Sigmoid colon (tissue), 7 donors: ENCODE results near the gene CFAP44. TPM values are rescaled to one million over a fixed set of nuclear protein-coding genes. Genes with fewer than 3 reads are reported as not detected.
"Not testable (repeated sequence)": the region's sequence is repeated elsewhere in the genome, so short reads cannot be mapped to it uniquely, and the experiment has no call there.

Experiments used
- DNase-seq: peaks from one replicate; pipeline ENCODE4 v3.0.0-alpha.2; 2019
- H3K27ac ChIP-seq, 4 donors: fragments of 200-600 bp; sonication (generic); one replicate each; pipeline ENCODE4 v1.5.1; 2016 to 2019; ENCODE audit warnings: mild to moderate bottlenecking in 1 of 4
- H3K27me3 ChIP-seq, 3 donors: fragments of 200-600 bp; sonication (generic); one replicate each; pipeline ENCODE4 v1.5.1; 2019; ENCODE audit warnings: mild to moderate bottlenecking in 1 of 3
- H3K36me3 ChIP-seq, 4 donors: fragments of 200-600 bp; sonication (generic); one replicate each; pipeline ENCODE4 v1.5.1; 2016 to 2019
- H3K4me1 ChIP-seq, 4 donors: fragments of 200-600 bp; sonication (generic); one replicate each; pipeline ENCODE4 v1.5.1; 2017 to 2019
- H3K4me3 ChIP-seq, 4 donors: fragments of 200-600 bp; sonication (generic); one replicate each; pipeline ENCODE4 v1.5.1; 2017 to 2019; ENCODE audit warnings: mild to moderate bottlenecking in 2 of 4, moderate library complexity in 1 of 4
- H3K9me3 ChIP-seq, 4 donors: fragments of 200-600 bp in 3 of 4; sonication (generic) in 3 of 4; one replicate each; pipeline versions ENCODE4 v1.5.1 to v1.6.1; 2013 to 2019
- EP300 ChIP-seq, 4 donors: sonication (generic); formaldehyde crosslinking; IDR thresholded peaks; one replicate each; pipeline ENCODE4 v1.6.1; 2017; ENCODE audit warnings: antibody characterized with exemption in 4 of 4
- POLR2A ChIP-seq, 2 donors: fragments of 450-650 bp; IDR thresholded peaks; one replicate each; pipeline ENCODE4 v1.6.1; 2016; ENCODE audit warnings: antibody characterized with exemption in 2 of 2, mild to moderate bottlenecking in 2 of 2, moderate library complexity in 2 of 2
- POLR2AphosphoS5 ChIP-seq, 4 donors: sonication (generic); formaldehyde crosslinking; IDR thresholded peaks; one replicate each; pipeline ENCODE4 v1.6.1; 2017; ENCODE audit warnings: antibody characterized with exemption in 4 of 4
- WGBS, 2 donors: extraction: QIAGEN DNeasy Blood & Tissue Kit; methylation state at CpG; one replicate each; pipeline ENCODE4 v1.1.7; 2013; 5-methylcytosine and 5-hydroxymethylcytosine counted together
- intact Hi-C: fragments of 100-400 bp; cut with DNase I; formaldehyde crosslinking; loops from one replicate; pipeline ENCODE4 v1.15.1; 2023
- polyA plus RNA-seq, 3 donors: library from polyadenylated mRNA; stranded (reverse); fragments of 200-250 nt; gene quantifications; one replicate each; pipeline ENCODE4 v1.2.3, GENCODE V29; 2013
- total RNA-seq, 4 donors: library from RNA; depleted of rRNA; stranded (reverse); fragments of >200 nt; gene quantifications; one replicate each; pipeline ENCODE4 v1.1.0, GENCODE V29; 2016
- TF ChIP-seq, protein P1 (sequence below), 4 experiments: fragments of 450-650 bp in 3 of 4; fragments of 200-600 bp in 1 of 4; IDR thresholded peaks; one replicate each; pipeline ENCODE4 v1.5.1; 2016 to 2019; ENCODE audit warnings: antibody characterized with exemption in 4 of 4, mild to moderate bottlenecking in 3 of 4, moderate library complexity in 2 of 4
- donor health status: healthy with polysubstance abuse.
- donor health status: Bipolar disorder and iron deficiency.
- donor health status: healthy.

Gene CFAP44
- total RNA-seq: 1 to 10 TPM; 4.3 to 9.7 (median 5.2) TPM
- 1 to 10 TPM; 2.5 to 5.4 (median 4.2) TPM for polyA plus RNA-seq

DNA sequence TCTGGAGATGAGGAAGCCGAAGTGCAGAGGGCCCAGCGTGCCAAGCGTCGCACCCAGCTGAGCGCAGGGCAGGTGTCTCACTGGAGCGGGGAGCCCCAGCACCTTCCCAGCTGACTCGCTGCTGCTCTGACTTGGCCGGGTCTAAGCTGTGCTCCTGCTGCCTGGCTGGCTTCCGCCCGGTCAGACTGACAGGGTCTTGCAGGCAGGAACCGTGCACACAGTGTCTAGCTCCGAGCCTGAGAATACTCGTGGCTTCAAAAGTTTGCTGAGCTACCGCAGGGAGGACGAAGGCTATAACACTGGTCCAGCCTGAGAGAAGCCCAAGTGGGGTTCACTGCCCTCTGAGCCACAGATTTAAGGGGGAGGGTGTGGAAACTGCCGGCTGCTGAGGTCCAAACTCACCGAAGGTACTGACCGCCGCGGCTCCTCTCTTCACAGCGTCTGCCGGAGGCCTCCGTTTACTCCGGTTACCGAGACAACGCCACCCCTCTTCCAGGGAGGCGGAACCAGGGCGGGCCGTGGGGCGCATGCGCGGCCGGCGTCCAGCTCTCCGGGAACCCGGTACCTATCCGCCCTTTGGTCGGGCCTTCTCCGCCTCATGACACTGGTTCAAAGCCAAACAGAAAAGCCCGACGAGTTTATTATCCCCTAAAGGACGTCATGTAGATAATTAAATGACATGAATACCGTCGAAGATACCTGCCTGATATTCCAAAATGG lies at the start of gene CFAP44:
Gene CFAP44, minus strand, starts transcription at position 443 of the 720 bp plus-strand sequence. CDS start 7,829 bp downstream, outside the sequence.
- 42 to 69% methylated on average over 44 of the region's 44 CpGs for whole genome bisulfite sequencing, 2 donors
- H3K27ac ChIP-seq: peak within 1 kb of the TSS in 3 of 4 donors; percentile 4 to 28 (median 18)
- peak; percentile 89 for DNase-seq

GRCh38 chr3:113485161-113485609 lies 43.9 kb upstream of the CFAP44 start:
- Histone ChIP-seq H3K9me3 (no peaks in the 10 kb centered on the region), H3K4me3 (no peak overlapping the region), H3K36me3 (peaks cover 0 to 14% (median 5%) of the 10 kb centered on the region in 4 donors), H3K27me3 (no peaks in the 10 kb centered on the region), H3K27ac (no peak overlapping the region), H3K4me1 (no peaks in the 10 kb centered on the region)
- no peak for TF ChIP-seq POLR2A (IDR thresholded peaks at IDR 0.05)
- TF ChIP-seq, protein P1, sequence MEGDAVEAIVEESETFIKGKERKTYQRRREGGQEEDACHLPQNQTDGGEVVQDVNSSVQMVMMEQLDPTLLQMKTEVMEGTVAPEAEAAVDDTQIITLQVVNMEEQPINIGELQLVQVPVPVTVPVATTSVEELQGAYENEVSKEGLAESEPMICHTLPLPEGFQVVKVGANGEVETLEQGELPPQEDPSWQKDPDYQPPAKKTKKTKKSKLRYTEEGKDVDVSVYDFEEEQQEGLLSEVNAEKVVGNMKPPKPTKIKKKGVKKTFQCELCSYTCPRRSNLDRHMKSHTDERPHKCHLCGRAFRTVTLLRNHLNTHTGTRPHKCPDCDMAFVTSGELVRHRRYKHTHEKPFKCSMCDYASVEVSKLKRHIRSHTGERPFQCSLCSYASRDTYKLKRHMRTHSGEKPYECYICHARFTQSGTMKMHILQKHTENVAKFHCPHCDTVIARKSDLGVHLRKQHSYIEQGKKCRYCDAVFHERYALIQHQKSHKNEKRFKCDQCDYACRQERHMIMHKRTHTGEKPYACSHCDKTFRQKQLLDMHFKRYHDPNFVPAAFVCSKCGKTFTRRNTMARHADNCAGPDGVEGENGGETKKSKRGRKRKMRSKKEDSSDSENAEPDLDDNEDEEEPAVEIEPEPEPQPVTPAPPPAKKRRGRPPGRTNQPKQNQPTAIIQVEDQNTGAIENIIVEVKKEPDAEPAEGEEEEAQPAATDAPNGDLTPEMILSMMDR (IDR thresholded peaks at IDR 0.05): no peak
- TF ChIP-seq EP300 (IDR thresholded peaks at IDR 0.05): no peak
- TF ChIP-seq POLR2AphosphoS5 (IDR thresholded peaks at IDR 0.05): no peak
- 82 to 90% methylated on average over 8 of the region's 8 CpGs for WGBS, 2 donors
- DNase-seq: no peak
- intact Hi-C loops: no loop called here

More for the DNA sequence above, at the start of gene CFAP44:
- H3K27me3 ChIP-seq: no peaks in the 10 kb centered on the region
- H3K4me3 ChIP-seq: peak within 1 kb of the TSS; percentile 25 to 49 (median 44)
- peaks cover 0 to 9% (median 0%) of the 10 kb centered on the region in 4 donors for H3K36me3 ChIP-seq
- no peaks in the 10 kb centered on the region for H3K9me3 ChIP-seq
- peaks cover 0 to 8% (median 3%) of the 10 kb centered on the region in 4 donors for H3K4me1 ChIP-seq
- TF ChIP-seq EP300 (IDR thresholded peaks at IDR 0.05) (no peak), POLR2AphosphoS5 (IDR thresholded peaks at IDR 0.05) (peak in 2 of 4 donors; percentile 23 to 41)
- intact Hi-C loops: no loop called here

GRCh38 chr3:113468539-113468938 lies 27.2 kb upstream of the CFAP44 start:
- 90 to 91% methylated on average over 2 of the region's 2 CpGs for WGBS, 2 donors

GRCh38 chr3:113461488-113461887 lies 20.2 kb upstream of the CFAP44 start:
- Histone ChIP-seq H3K9me3 (no peaks in the 10 kb centered on the region), H3K27ac (no peak overlapping the region), H3K4me1 (no peaks in the 10 kb centered on the region), H3K4me3 (no peak overlapping the region), H3K27me3 (no peaks in the 10 kb centered on the region), H3K36me3 (peaks cover 0 to 73% (median 8%) of the 10 kb centered on the region in 4 donors)
- DNase-seq: no peak
- intact Hi-C loops: no loop called here
- TF ChIP-seq POLR2AphosphoS5 (IDR thresholded peaks at IDR 0.05) (no peak), EP300 (IDR thresholded peaks at IDR 0.05) (no peak), POLR2A (IDR thresholded peaks at IDR 0.05) (no peak)
- TF ChIP-seq, protein P1 (IDR thresholded peaks at IDR 0.05): no peak

More at GRCh38 chr3:113468539-113468938, 27.2 kb upstream of the CFAP44 start:
- Histone ChIP-seq H3K27ac (no peak overlapping the region), H3K4me3 (no peak overlapping the region), H3K4me1 (no peaks in the 10 kb centered on the region), H3K27me3 (no peaks in the 10 kb centered on the region), H3K36me3 (peaks cover 0 to 39% (median 8%) of the 10 kb centered on the region in 4 donors), H3K9me3 (no peaks in the 10 kb centered on the region)
- intact Hi-C loops: no loop called here
- DNase-seq: no peak
- TF ChIP-seq POLR2A (IDR thresholded peaks at IDR 0.05) (no peak), EP300 (IDR thresholded peaks at IDR 0.05) (no peak), POLR2AphosphoS5 (IDR thresholded peaks at IDR 0.05) (no peak)
- TF ChIP-seq, protein P1 (IDR thresholded peaks at IDR 0.05): no peak

DNA sequence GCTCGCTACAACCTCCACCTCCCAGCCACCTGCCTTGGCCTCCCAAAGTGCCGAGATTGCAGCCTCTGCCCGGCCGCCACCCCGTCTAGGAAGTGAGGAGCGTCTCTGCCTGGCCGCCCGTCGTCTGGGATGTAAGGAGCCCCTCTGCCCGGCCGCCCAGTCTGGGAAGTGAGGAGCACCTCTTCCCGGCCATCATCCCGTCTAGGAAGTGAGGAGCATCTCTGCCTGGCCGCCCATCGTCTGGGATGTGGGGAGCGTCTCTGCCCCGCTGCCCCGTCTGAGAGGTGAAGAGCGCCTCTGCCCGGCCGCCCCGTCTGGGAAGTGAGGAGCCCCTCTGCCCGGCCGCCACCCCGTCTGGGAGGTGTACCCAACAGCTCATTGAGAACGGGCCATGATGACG lies 17.3 kb upstream of the CFAP44 start:
- H3K27me3 ChIP-seq, DNase-seq, H3K4me1 ChIP-seq, H3K9me3 ChIP-seq, H3K4me3 ChIP-seq, H3K27ac ChIP-seq, intact Hi-C loops: not testable (repeated sequence)
- 99% methylated on average over 24 to 25 of the region's 27 CpGs for WGBS, 2 donors
- peaks cover 0 to 57% (median 11%) of the 10 kb centered on the region in 4 donors for H3K36me3 ChIP-seq
